CD4-positive, alpha-beta T cell treated with Interleukin-21 for 1 hour (primary cell): Measurements from ENCODE around the gene COL9A3.

Experiments used
- DNase-seq: peaks from one replicate; pipeline ENCODE4 v3.0.0-alpha.2; 2020

The COL9A3 gene

GRCh38 chr20:62824476-62825332, 7.9 kb downstream of the COL9A3 start:
- DNase-seq, result peak; percentile 70

GRCh38 chr20:62825333-62825985, 8.6 kb downstream of the COL9A3 start:
- no peak for DNase-seq

GRCh38 chr20:62825986-62826645, 9.3 kb downstream of the COL9A3 start:
- DNase-seq, result no peak

- DNase-seq, result no peak
Measured at GRCh38 chr20:62826646-62827310, 9.9 kb downstream of the COL9A3 start.

- DNase-seq, result no peak
Measured at GRCh38 chr20:62827311-62828038, 10.6 kb downstream of the COL9A3 start.

GRCh38 chr20:62828051-62828450, 11.2 kb downstream of the COL9A3 start:
- no peak for DNase-seq

GRCh38 chr20:62828511-62829230, 11.8 kb downstream of the COL9A3 start:
- DNase-seq, result no peak

- DNase-seq, result no peak
Measured at GRCh38 chr20:62829231-62830230, 12.7 kb downstream of the COL9A3 start.

GRCh38 chr20:62830251-62830650, 13.4 kb downstream of the COL9A3 start:
- DNase-seq, result no peak

GRCh38 chr20:62830821-62831220, 14.0 kb downstream of the COL9A3 start:
- DNase-seq, result no peak

GRCh38 chr20:62831361-62831788, 14.5 kb downstream of the COL9A3 start:
- no peak for DNase-seq

- DNase-seq, result no peak
Measured at GRCh38 chr20:62831854-62832211, 15.0 kb downstream of the COL9A3 start.

GRCh38 chr20:62832212-62832922, 15.5 kb downstream of the COL9A3 start:
- DNase-seq, result peak; percentile 27

GRCh38 chr20:62832951-62833391, 16.1 kb downstream of the COL9A3 start:
- DNase-seq, result no peak

- no peak for DNase-seq
Measured at GRCh38 chr20:62834967-62835730, 18.3 kb downstream of the COL9A3 start.

GRCh38 chr20:62835931-62836861, 19.3 kb downstream of the COL9A3 start:
- no peak for DNase-seq

- no peak for DNase-seq
Measured at GRCh38 chr20:62836967-62837490, 20.2 kb downstream of the COL9A3 start.

GRCh38 chr20:62837790-62838127, 20.9 kb downstream of the COL9A3 start:
- DNase-seq, result no peak
